BJ (cell line): ENCODE data around the gene ATP13A3. TPM values are rescaled to one million over a fixed set of nuclear protein-coding genes. Genes with fewer than 3 reads are reported as not detected.

Experiments
- CTCF ChIA-PET: fragments of 350-600 bp; formaldehyde crosslinking; extraction: SDS; loops from one replicate; lab custom pipeline; 2021; ENCODE audit warnings: antibody characterized with exemption, inconsistent platforms; lab: Yijun Ruan, JAX
- POLR2A ChIA-PET: fragments of 300-600 bp; sonication (Branson Sonifier 250); formaldehyde crosslinking; extraction: SDS; loops from one replicate; lab custom pipeline; 2021; ENCODE audit warnings: antibody characterized with exemption; lab: Charles Lee
- DNase-seq: peaks from one replicate; pipeline ENCODE4 v3.0.0-alpha.2; 2011; ENCODE audit warnings: low read depth
- H3K27me3 ChIP-seq: 2 replicates; pipeline ENCODE4 v1.6.0; 2011; ENCODE audit warnings: low read length; ENCODE audit not compliant: control insufficient read depth, insufficient read depth
- H3K36me3 ChIP-seq: 2 replicates; pipeline ENCODE4 v1.5.1; 2011; ENCODE audit warnings: low read length; ENCODE audit not compliant: control insufficient read depth, insufficient read depth
- H3K4me3 ChIP-seq: 2 replicates; pipeline ENCODE4 v1.5.1; 2011; ENCODE audit warnings: low read depth, mild to moderate bottlenecking, control low read depth, low read length
- polyA plus RNA-seq: library from polyadenylated mRNA; depleted of rRNA; stranded (reverse); fragments of >200 nt; gene quantifications from 2 replicates; pipeline ENCODE4 v1.2.3, GENCODE V29; 2011
- TF ChIP-seq, protein P1 (sequence below): IDR thresholded peaks from 2 replicates; pipeline ENCODE4 v1.5.1; 2011; ENCODE audit warnings: low read depth, mild to moderate bottlenecking, control low read depth, inconsistent platforms, low read length, moderate library complexity; ENCODE audit not compliant: insufficient read depth

The ATP13A3 gene
- polyA plus RNA-seq, 1 experiment, result 47.1 TPM

GRCh38 chr3:194401868-194402329, 84.9 kb downstream of the ATP13A3 start:
- no peak for DNase-seq
- H3K4me3 ChIP-seq, result no peak overlapping the region
- H3K36me3 ChIP-seq, result no peaks in the 10 kb centered on the region
- TF ChIP-seq, protein P1, sequence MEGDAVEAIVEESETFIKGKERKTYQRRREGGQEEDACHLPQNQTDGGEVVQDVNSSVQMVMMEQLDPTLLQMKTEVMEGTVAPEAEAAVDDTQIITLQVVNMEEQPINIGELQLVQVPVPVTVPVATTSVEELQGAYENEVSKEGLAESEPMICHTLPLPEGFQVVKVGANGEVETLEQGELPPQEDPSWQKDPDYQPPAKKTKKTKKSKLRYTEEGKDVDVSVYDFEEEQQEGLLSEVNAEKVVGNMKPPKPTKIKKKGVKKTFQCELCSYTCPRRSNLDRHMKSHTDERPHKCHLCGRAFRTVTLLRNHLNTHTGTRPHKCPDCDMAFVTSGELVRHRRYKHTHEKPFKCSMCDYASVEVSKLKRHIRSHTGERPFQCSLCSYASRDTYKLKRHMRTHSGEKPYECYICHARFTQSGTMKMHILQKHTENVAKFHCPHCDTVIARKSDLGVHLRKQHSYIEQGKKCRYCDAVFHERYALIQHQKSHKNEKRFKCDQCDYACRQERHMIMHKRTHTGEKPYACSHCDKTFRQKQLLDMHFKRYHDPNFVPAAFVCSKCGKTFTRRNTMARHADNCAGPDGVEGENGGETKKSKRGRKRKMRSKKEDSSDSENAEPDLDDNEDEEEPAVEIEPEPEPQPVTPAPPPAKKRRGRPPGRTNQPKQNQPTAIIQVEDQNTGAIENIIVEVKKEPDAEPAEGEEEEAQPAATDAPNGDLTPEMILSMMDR, result no peak
- peaks cover 7% of the 10 kb centered on the region for H3K27me3 ChIP-seq
- ChIA-PET POLR2A (no interaction called here), CTCF (interaction anchor here (0.9 to 17.9 kb wide), 3 partner anchors 51 to 621 kb away, joined by 3 to 347 read pairs (median 3); no protein-coding TSS in a partner anchor)

- Histone ChIP-seq H3K4me3 (no peak overlapping the region), H3K27me3 (peaks cover 7% of the 10 kb centered on the region), H3K36me3 (no peaks in the 10 kb centered on the region)
- no peak for DNase-seq
- TF ChIP-seq, protein P1, result no peak
- POLR2A ChIA-PET, result no interaction called here
- CTCF ChIA-PET, result interaction anchor here (0.9 to 17.9 kb wide), 2 partner anchors 51 to 63 kb away, joined by 3 to 347 read pairs; no protein-coding TSS in a partner anchor
Observed at GRCh38 chr3:194401346-194401745, 85.5 kb downstream of the ATP13A3 start.

- TF ChIP-seq, protein P1, result no peak
- no peak for DNase-seq
- H3K27me3 ChIP-seq, result peaks cover 7% of the 10 kb centered on the region
- ChIA-PET POLR2A (no interaction called here), CTCF (interaction anchor here (1.1 to 17.9 kb wide), 2 partner anchors 62 to 619 kb away, joined by 4 to 347 read pairs; no protein-coding TSS in a partner anchor)
- no peak overlapping the region for H3K4me3 ChIP-seq
- H3K36me3 ChIP-seq, result no peaks in the 10 kb centered on the region
Observed at GRCh38 chr3:194399874-194400411, 86.9 kb downstream of the ATP13A3 start.

DNA sequence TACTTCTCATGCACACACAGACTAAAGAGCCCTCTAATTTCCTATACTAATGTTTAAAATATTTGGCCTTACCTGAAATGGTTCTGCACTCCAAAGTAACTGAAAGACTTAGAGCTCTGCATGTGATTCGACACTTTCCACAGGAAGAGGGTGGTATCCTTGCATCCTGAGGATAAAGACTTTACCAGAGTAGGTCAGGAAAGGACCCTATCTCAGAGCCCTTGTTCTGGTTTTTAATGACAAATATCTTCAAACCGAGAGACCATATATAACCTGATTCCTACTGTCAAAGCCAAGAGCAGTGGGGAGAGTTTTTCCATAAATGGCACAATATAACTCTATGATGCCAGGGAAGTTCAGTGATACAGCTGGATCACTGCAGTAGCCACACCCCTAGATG, 87.6 kb downstream of the ATP13A3 start, which contains the start of gene GP5:
Gene GP5, minus strand, starts transcription at position 101 of the 400 bp plus-strand sequence. CDS start 984 bp downstream, outside the sequence.
- ChIA-PET CTCF (interaction anchor here (1.1 to 17.9 kb wide), 2 partner anchors 61 to 618 kb away, joined by 4 to 347 read pairs; no protein-coding TSS in a partner anchor), POLR2A (no interaction called here)
- Histone ChIP-seq H3K27me3 (peaks cover 7% of the 10 kb centered on the region), H3K36me3 (no peaks in the 10 kb centered on the region), H3K4me3 (no peak within 1 kb of the TSS)
- TF ChIP-seq, protein P1, result no peak
- no peak for DNase-seq

DNA sequence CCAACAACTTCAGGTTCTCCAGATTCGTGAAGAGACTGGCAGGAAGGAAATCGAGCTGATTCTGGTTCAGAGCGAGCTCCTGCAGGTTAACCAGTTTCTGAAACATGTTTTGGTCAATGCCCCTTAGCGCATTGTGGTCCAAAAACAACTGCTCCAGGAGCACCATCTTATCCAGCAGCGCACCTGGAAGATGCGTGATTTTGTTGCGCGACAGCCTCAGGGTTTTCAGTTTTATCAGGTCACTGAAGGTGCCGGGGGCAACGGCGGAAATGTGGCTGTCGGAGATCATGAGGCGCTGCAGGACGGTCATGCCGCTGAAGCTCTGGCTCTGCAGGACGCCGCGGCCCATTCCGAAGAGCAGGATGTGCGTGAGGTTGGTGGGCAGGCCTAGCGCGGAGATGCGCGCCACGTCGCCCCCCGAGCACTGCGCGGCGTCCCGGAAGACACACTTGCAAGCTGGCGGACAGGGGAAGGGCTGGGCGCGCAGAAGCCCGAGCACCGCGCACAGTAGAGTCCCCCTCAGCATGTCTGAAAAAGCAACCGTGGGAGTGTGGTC, 89.0 kb downstream of the ATP13A3 start:
- Histone ChIP-seq H3K27me3 (peaks cover 7% of the 10 kb centered on the region), H3K36me3 (no peaks in the 10 kb centered on the region), H3K4me3 (no peak overlapping the region)
- TF ChIP-seq, protein P1, result no peak
- DNase-seq, result no peak
- CTCF ChIA-PET, result interaction anchor here (1.4 to 17.9 kb wide), 2 partner anchors 48 to 60 kb away, joined by 5 to 347 read pairs; no protein-coding TSS in a partner anchor
- POLR2A ChIA-PET, result no interaction called here
